ENCODE results near the gene UBLCP1.

- TF ChIP-seq ZNF335 (CRISPR knock-in tag; IDR thresholded peaks at IDR 0.05): no peak
- TF ChIP-seq, protein P1, sequence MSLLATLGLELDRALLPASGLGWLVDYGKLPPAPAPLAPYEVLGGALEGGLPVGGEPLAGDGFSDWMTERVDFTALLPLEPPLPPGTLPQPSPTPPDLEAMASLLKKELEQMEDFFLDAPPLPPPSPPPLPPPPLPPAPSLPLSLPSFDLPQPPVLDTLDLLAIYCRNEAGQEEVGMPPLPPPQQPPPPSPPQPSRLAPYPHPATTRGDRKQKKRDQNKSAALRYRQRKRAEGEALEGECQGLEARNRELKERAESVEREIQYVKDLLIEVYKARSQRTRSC (CRISPR knock-in tag; IDR thresholded peaks at IDR 0.05; ENCODE audit: low read depth): no peak
- TF ChIP-seq HOXA5 (CRISPR knock-in tag; IDR thresholded peaks at IDR 0.05): no peak
- TF ChIP-seq, protein P2, sequence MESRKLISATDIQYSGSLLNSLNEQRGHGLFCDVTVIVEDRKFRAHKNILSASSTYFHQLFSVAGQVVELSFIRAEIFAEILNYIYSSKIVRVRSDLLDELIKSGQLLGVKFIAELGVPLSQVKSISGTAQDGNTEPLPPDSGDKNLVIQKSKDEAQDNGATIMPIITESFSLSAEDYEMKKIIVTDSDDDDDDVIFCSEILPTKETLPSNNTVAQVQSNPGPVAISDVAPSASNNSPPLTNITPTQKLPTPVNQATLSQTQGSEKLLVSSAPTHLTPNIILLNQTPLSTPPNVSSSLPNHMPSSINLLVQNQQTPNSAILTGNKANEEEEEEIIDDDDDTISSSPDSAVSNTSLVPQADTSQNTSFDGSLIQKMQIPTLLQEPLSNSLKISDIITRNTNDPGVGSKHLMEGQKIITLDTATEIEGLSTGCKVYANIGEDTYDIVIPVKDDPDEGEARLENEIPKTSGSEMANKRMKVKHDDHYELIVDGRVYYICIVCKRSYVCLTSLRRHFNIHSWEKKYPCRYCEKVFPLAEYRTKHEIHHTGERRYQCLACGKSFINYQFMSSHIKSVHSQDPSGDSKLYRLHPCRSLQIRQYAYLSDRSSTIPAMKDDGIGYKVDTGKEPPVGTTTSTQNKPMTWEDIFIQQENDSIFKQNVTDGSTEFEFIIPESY (CRISPR knock-in tag; IDR thresholded peaks at IDR 0.05): no peak
- no peak for TF ChIP-seq SRF (IDR thresholded peaks at IDR 0.05; ENCODE audit: low read depth, low read length)
- TF ChIP-seq CEBPZ (IDR thresholded peaks at IDR 0.05; ENCODE audit: low read length): no peak
- no peak for TF ChIP-seq KAT7 (CRISPR knock-in tag; IDR thresholded peaks at IDR 0.05; ENCODE audit: borderline replicate concordance)
- no peak for TF ChIP-seq NCOA2 (CRISPR knock-in tag; IDR thresholded peaks at IDR 0.05)
- TF ChIP-seq POLR2A (IDR thresholded peaks at IDR 0.05; ENCODE audit: insufficient read depth in 1 of 2, low read depth in 2 of 2, low read length in 2 of 2): no peak
- TF ChIP-seq IRF2 (CRISPR knock-in tag; IDR thresholded peaks at IDR 0.05): no peak
- TF ChIP-seq, protein P3, sequence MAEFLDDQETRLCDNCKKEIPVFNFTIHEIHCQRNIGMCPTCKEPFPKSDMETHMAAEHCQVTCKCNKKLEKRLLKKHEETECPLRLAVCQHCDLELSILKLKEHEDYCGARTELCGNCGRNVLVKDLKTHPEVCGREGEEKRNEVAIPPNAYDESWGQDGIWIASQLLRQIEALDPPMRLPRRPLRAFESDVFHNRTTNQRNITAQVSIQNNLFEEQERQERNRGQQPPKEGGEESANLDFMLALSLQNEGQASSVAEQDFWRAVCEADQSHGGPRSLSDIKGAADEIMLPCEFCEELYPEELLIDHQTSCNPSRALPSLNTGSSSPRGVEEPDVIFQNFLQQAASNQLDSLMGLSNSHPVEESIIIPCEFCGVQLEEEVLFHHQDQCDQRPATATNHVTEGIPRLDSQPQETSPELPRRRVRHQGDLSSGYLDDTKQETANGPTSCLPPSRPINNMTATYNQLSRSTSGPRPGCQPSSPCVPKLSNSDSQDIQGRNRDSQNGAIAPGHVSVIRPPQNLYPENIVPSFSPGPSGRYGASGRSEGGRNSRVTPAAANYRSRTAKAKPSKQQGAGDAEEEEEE (CRISPR knock-in tag; IDR thresholded peaks at IDR 0.05; ENCODE audit: borderline replicate concordance): no peak
- TF ChIP-seq ZNF766 (CRISPR knock-in tag; IDR thresholded peaks at IDR 0.05; ENCODE audit: borderline replicate concordance): no peak
Observed at GRCh38 chr5:159218595-159219023, 44.5 kb upstream of the UBLCP1 start.
